Gastrocnemius medialis (tissue), 4 donors: Measurements from ENCODE around the gene TDP2. TPM values are rescaled to one million over a fixed set of nuclear protein-coding genes. Genes with fewer than 3 reads are reported as not detected.

Source experiments
- ATAC-seq, 2 donors: fragments of 150-250 bp; one replicate each; pipeline ENCODE4 v1.9.1; 2016
- DNase-seq, 2 donors: peaks; one replicate each; pipeline ENCODE4 v3.0.0-alpha.2; 2019
- H3K27ac ChIP-seq, 4 donors: fragments of 200-600 bp; sonication (generic); 1 replicate in 1 of 4; 2 replicates in 3 of 4; pipeline ENCODE4 v1.5.1; 2016 to 2018; ENCODE audit warnings: mild to moderate bottlenecking in 2 of 4, moderate library complexity in 1 of 4
- H3K27me3 ChIP-seq, 3 donors: fragments of 200-600 bp; sonication (generic) in 2 of 3; 1 replicate in 1 of 3; 2 replicates in 2 of 3; pipeline versions ENCODE4 v1.5.1 to v1.6.0; 2016 to 2019; ENCODE audit warnings: mild to moderate bottlenecking in 1 of 3, moderate library complexity in 1 of 3
- H3K36me3 ChIP-seq, 2 donors: fragments of 200-600 bp; sonication (generic) in 1 of 2; one replicate each; pipeline ENCODE4 v1.5.1; 2017 to 2018
- H3K4me1 ChIP-seq, 2 donors: fragments of 200-600 bp; sonication (generic) in 1 of 2; one replicate each; pipeline ENCODE4 v1.5.1; 2016 to 2017; ENCODE audit warnings: mild to moderate bottlenecking in 2 of 2
- H3K4me3 ChIP-seq, 4 donors: fragments of 200-600 bp; sonication (generic) in 3 of 4; 1 replicate in 1 of 4; 2 replicates in 3 of 4; pipeline ENCODE4 v1.5.1; 2016 to 2019; ENCODE audit warnings: mild to moderate bottlenecking in 2 of 4
- H3K9me3 ChIP-seq, 3 donors: fragments of 200-600 bp; sonication (generic) in 2 of 3; 1 replicate in 1 of 3; 2 replicates in 2 of 3; pipeline ENCODE4 v1.5.1; 2016 to 2019
- POLR2A ChIP-seq, 2 donors: fragments of 450-650 bp; IDR thresholded peaks; one replicate each; pipeline ENCODE4 v1.6.1; 2017; ENCODE audit warnings: antibody characterized with exemption in 2 of 2, mild to moderate bottlenecking in 2 of 2, moderate library complexity in 2 of 2
- in situ Hi-C, 4 donors: fragments of 200-750 bp; cut with MboI; loops; one replicate each; pipeline versions ENCODE4 v1.15.0 to v1.8.0; 2017; ENCODE audit warnings: low sequenced_read_pairs in 4 of 4
- intact Hi-C: fragments of 100-400 bp; cut with DNase I; formaldehyde crosslinking; loops from one replicate; pipeline ENCODE4 v1.15.1; 2023; ENCODE audit warnings: low total_unique reads
- total RNA-seq, 4 donors: library from RNA; depleted of rRNA; stranded (reverse); fragments of >200 nt; gene quantifications; one replicate each; pipeline versions ENCODE4 v1.1.0 to v1.2.3, GENCODE V29; 2016
- TF ChIP-seq, protein P1 (sequence below), 5 experiments: fragments of 450-650 bp in 3 of 5; fragments of 200-600 bp in 2 of 5; sonication (generic) in 2 of 5; IDR thresholded peaks in 4 of 5; conservative IDR thresholded peaks in 1 of 5; 1 replicate in 4 of 5; 2 replicates in 1 of 5; pipeline ENCODE4 v1.5.1; 2016 to 2019; ENCODE audit warnings: antibody characterized with exemption in 5 of 5, mild to moderate bottlenecking in 3 of 5, moderate library complexity in 3 of 5

The TDP2 gene
- total RNA-seq, 4 donors from 2014 or later = 17.6 to 44.2 (median 21.7) TPM

DNA sequence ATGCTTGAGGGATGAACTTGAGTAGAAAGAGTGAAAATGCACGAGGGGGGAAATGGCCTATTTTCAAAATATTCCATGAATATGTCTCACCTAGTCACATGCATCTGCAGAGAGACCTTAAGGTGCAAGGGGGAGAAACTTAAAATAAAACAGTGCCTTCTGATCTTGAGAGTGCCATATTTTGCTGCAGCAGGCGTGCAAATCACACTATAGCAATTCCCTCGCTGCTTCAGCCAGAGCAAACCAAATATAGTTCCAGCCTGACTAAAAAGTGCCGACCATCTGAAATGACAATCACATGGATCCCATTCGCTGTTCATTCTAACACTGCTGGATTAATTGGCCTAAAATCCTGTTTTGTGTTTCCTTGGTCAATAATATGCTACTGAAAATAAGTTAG, 47.0 kb downstream of the TDP2 start:
- H3K4me3 ChIP-seq = no peak overlapping the region
- no peaks in the 10 kb centered on the region for H3K9me3 ChIP-seq
- H3K4me1 ChIP-seq = no peaks in the 10 kb centered on the region
- in situ Hi-C loops (no loop called here), intact Hi-C loops (no loop called here)
- H3K36me3 ChIP-seq = no peaks in the 10 kb centered on the region
- TF ChIP-seq, protein P1, sequence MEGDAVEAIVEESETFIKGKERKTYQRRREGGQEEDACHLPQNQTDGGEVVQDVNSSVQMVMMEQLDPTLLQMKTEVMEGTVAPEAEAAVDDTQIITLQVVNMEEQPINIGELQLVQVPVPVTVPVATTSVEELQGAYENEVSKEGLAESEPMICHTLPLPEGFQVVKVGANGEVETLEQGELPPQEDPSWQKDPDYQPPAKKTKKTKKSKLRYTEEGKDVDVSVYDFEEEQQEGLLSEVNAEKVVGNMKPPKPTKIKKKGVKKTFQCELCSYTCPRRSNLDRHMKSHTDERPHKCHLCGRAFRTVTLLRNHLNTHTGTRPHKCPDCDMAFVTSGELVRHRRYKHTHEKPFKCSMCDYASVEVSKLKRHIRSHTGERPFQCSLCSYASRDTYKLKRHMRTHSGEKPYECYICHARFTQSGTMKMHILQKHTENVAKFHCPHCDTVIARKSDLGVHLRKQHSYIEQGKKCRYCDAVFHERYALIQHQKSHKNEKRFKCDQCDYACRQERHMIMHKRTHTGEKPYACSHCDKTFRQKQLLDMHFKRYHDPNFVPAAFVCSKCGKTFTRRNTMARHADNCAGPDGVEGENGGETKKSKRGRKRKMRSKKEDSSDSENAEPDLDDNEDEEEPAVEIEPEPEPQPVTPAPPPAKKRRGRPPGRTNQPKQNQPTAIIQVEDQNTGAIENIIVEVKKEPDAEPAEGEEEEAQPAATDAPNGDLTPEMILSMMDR (IDR thresholded peaks at IDR 0.05 in 4 of 5, conservative IDR thresholded peaks at IDR 0.05 in 1 of 5) = no peak
- no peak for TF ChIP-seq POLR2A (IDR thresholded peaks at IDR 0.05)
- DNase-seq = no peak
- ATAC-seq = no peak
- H3K27me3 ChIP-seq = no peaks in the 10 kb centered on the region
- H3K27ac ChIP-seq = no peak overlapping the region

DNA sequence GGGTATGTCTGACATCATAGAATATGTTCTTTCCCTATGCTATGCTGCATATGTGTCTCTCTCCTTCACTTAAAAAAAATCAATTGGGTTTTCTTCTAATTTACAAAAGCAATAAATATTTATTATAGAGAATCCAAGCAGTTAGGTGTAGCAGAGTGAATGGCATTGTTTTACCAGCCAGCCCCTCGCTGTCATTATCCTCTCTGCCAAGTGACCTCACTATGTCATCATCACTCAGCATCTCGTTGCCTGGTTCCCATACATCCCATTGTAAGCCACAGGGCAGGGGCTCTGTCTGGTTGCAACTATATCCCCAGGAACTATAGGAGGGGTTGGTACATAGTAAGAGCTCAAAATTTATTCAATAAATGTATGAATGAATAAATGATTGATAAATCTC, 52.1 kb downstream of the TDP2 start:
- in situ Hi-C loops = no loop called here
- ATAC-seq = no peak
- no peak overlapping the region for H3K27ac ChIP-seq
- H3K4me3 ChIP-seq = no peak overlapping the region
- no peaks in the 10 kb centered on the region for H3K9me3 ChIP-seq
- H3K27me3 ChIP-seq = no peaks in the 10 kb centered on the region
- H3K36me3 ChIP-seq = no peaks in the 10 kb centered on the region
- no peaks in the 10 kb centered on the region for H3K4me1 ChIP-seq
- intact Hi-C loops = no loop called here
- TF ChIP-seq, protein P1 (IDR thresholded peaks at IDR 0.05 in 4 of 5, conservative IDR thresholded peaks at IDR 0.05 in 1 of 5) = no peak
- no peak for TF ChIP-seq POLR2A (IDR thresholded peaks at IDR 0.05)
- DNase-seq = no peak

DNA sequence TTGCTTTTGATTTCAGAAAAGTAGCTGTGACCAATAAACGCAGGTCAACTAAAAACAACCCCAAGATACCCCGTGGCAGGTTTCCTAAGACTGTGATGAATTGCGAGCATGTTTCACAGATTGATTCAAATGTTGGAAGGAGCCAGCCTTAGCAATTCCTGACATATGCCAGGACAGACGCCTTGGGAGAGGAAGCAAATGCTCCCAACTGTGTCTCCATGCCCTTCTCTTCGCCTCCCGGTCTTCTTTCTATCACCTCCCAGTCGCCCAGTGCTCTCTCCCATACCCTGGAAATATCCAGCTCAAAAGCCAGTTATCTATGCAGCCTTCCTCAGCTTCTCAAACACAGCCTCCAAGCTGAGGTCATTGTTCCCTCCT, 52.7 kb downstream of the TDP2 start:
- ATAC-seq (no peak), DNase-seq (no peak)
- Histone ChIP-seq H3K27ac (no peak overlapping the region), H3K4me1 (no peaks in the 10 kb centered on the region), H3K36me3 (no peaks in the 10 kb centered on the region), H3K27me3 (no peaks in the 10 kb centered on the region), H3K9me3 (no peaks in the 10 kb centered on the region), H3K4me3 (no peak overlapping the region)
- TF ChIP-seq, protein P1 (IDR thresholded peaks at IDR 0.05 in 4 of 5, conservative IDR thresholded peaks at IDR 0.05 in 1 of 5) = no peak
- TF ChIP-seq POLR2A (IDR thresholded peaks at IDR 0.05) = no peak
- intact Hi-C loops (no loop called here), in situ Hi-C loops (no loop called here)

DNA sequence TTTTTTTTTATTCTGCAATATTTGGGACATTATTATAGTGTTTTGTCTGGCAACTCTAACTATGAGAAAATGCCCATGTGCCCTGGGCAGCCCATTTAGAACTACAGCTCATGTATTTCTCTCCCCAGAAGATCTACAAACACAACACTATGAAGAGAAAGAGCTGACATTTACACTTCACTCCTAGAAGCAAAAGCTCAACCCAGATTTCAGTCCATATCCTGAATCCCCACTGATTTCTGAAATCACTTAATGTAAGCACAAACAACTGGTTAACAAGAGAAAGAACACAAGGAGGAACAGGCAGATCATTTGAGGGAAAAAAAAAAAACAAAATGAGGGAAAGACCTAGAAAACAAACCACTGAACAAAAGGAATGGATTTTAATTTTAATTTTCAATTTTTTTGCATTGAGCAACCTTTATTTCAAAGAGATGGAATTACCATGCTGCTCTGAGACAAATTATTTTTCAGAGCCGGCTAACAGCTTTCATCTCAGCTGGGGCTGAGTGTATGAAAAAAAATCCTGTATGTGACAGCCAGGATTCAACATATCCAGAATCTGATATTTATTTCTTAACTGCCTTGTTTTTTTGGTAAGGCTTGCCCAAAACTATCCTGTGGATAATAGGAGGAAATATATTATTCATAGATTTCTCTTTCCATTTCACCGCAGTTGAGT, 53.2 kb downstream of the TDP2 start:
- Histone ChIP-seq H3K36me3 (no peaks in the 10 kb centered on the region), H3K9me3 (no peaks in the 10 kb centered on the region), H3K4me3 (no peak overlapping the region), H3K27me3 (no peaks in the 10 kb centered on the region), H3K27ac (no peak overlapping the region), H3K4me1 (no peaks in the 10 kb centered on the region)
- DNase-seq (no peak), ATAC-seq (no peak)
- TF ChIP-seq, protein P1 (IDR thresholded peaks at IDR 0.05 in 4 of 5, conservative IDR thresholded peaks at IDR 0.05 in 1 of 5) = no peak
- TF ChIP-seq POLR2A (IDR thresholded peaks at IDR 0.05) = no peak
- in situ Hi-C loops (no loop called here), intact Hi-C loops (no loop called here)

DNA sequence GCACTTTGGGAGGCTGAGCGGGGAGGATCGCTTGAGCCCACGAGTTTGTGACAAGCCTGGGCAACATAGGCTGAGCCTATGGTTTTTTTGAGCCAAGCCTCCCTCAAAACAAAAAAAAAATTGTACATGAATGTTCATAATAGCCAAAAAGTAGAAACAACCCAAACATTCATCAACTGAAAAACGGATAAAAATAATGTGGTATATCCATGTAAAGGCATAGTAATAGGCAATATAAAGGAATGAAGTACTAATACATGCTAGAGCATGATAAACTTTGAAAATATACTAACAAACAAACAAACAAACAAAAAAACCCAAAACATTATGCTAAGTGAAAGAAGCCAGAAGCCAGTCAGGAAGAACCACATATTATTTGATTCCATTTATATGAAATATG, 56.0 kb downstream of the TDP2 start:
- intact Hi-C loops = no loop called here
- no peaks in the 10 kb centered on the region for H3K9me3 ChIP-seq
- ATAC-seq = no peak

More for the DNA sequence above, 56.0 kb downstream of the TDP2 start:
- in situ Hi-C loops = no loop called here
- H3K4me1 ChIP-seq = no peaks in the 10 kb centered on the region
- no peak overlapping the region for H3K4me3 ChIP-seq
- no peak for DNase-seq
- H3K36me3 ChIP-seq = no peaks in the 10 kb centered on the region
- no peak overlapping the region for H3K27ac ChIP-seq
- TF ChIP-seq, protein P1 (IDR thresholded peaks at IDR 0.05 in 4 of 5, conservative IDR thresholded peaks at IDR 0.05 in 1 of 5) = no peak
- no peak for TF ChIP-seq POLR2A (IDR thresholded peaks at IDR 0.05)
- H3K27me3 ChIP-seq = no peaks in the 10 kb centered on the region
